Activated naive CD8-positive, alpha-beta T cell (primary cell): ENCODE data around the gene CFAP97D2.

Experiments
- H3K27ac Mint-ChIP-seq: one replicate; pipeline ENCODE4 v1.8.0; 2021; ENCODE audit warnings: mixed read lengths
- H3K27me3 Mint-ChIP-seq: one replicate; pipeline ENCODE4 v1.8.0; 2021; ENCODE audit warnings: mixed read lengths
- H3K36me3 Mint-ChIP-seq: one replicate; pipeline ENCODE4 v1.8.0; 2021; ENCODE audit warnings: mixed read lengths
- H3K4me1 Mint-ChIP-seq: one replicate; pipeline ENCODE4 v1.8.0; 2021; ENCODE audit warnings: low read depth, mixed read lengths
- H3K4me3 Mint-ChIP-seq: one replicate; pipeline ENCODE4 v1.8.0; 2021; ENCODE audit warnings: mild to moderate bottlenecking, mixed read lengths
- H3K9me3 Mint-ChIP-seq: one replicate; pipeline ENCODE4 v1.8.0; 2021; ENCODE audit warnings: low read depth, mixed read lengths

The CFAP97D2 gene

GRCh38 chr13:114140131-114140905 lies 38.7 kb upstream of the CFAP97D2 start:
- no peak overlapping the region for H3K27ac Mint-ChIP-seq
- H3K4me1 Mint-ChIP-seq: peaks cover 12% of the 10 kb centered on the region
- no peaks in the 10 kb centered on the region for H3K9me3 Mint-ChIP-seq
- no peaks in the 10 kb centered on the region for H3K36me3 Mint-ChIP-seq
- no peaks in the 10 kb centered on the region for H3K27me3 Mint-ChIP-seq
- H3K4me3 Mint-ChIP-seq: no peak overlapping the region

DNA sequence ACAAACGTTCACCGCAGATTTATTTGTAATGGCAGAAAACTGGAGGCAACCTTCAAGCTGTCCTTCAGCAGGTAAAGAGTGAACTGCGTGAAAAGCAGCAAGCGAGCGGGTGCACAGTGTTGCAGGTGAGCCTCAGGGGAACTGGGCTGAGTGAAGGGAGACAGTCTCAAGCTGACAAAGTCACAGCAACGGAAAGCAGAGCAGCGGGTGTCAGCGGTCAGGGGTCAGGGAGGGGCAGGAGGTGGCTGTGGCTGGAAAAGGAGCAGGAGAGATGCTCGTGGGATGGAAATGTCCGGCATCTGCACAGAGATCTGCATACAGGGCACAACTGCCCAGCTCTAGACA lies 38.2 kb upstream of the CFAP97D2 start:
- H3K27ac Mint-ChIP-seq: no peak overlapping the region

DNA sequence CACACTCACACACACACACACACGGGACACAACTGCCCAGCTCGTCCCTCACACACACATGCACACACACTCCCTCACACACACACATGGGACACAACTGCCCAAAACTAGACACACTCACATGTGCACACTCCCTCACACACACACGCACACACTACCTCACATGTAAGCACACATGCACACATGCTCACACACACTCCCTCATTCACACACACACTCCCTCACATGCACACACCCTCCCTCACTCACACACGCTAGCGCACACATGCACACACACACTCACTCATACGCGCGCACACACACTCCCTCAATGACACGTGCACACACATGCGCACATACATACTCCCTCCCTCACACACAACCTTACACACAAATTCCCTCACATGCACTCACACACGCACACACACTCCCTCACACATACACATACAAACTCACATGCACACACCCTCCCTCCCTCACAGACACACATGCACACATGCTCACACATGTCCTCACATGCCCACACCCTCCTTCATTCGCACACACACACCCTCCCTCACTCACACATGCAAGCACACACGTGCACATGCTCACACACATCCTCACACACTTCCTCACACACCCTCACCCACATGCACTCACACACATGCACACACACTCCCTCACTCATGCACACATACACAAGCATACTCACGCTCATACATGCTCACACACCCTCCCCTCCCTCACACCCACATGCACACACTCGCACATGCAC lies 37.6 kb upstream of the CFAP97D2 start:
- no peaks in the 10 kb centered on the region for H3K9me3 Mint-ChIP-seq
- no peaks in the 10 kb centered on the region for H3K27me3 Mint-ChIP-seq
- H3K4me1 Mint-ChIP-seq: peaks cover 20% of the 10 kb centered on the region
- H3K27ac Mint-ChIP-seq: no peak overlapping the region
- H3K4me3 Mint-ChIP-seq: no peak overlapping the region
- no peaks in the 10 kb centered on the region for H3K36me3 Mint-ChIP-seq

More for the DNA sequence above, 38.2 kb upstream of the CFAP97D2 start:
- H3K36me3 Mint-ChIP-seq: no peaks in the 10 kb centered on the region
- H3K9me3 Mint-ChIP-seq: no peaks in the 10 kb centered on the region
- H3K4me1 Mint-ChIP-seq: peaks cover 16% of the 10 kb centered on the region
- no peak overlapping the region for H3K4me3 Mint-ChIP-seq
- H3K27me3 Mint-ChIP-seq: no peaks in the 10 kb centered on the region

- Mint-ChIP-seq H3K4me1 (peaks cover 27% of the 10 kb centered on the region), H3K27me3 (no peaks in the 10 kb centered on the region), H3K9me3 (no peaks in the 10 kb centered on the region), H3K36me3 (no peaks in the 10 kb centered on the region), H3K27ac (no peak overlapping the region), H3K4me3 (no peak overlapping the region)
Observed at GRCh38 chr13:114142137-114142550, 36.9 kb upstream of the CFAP97D2 start.

DNA sequence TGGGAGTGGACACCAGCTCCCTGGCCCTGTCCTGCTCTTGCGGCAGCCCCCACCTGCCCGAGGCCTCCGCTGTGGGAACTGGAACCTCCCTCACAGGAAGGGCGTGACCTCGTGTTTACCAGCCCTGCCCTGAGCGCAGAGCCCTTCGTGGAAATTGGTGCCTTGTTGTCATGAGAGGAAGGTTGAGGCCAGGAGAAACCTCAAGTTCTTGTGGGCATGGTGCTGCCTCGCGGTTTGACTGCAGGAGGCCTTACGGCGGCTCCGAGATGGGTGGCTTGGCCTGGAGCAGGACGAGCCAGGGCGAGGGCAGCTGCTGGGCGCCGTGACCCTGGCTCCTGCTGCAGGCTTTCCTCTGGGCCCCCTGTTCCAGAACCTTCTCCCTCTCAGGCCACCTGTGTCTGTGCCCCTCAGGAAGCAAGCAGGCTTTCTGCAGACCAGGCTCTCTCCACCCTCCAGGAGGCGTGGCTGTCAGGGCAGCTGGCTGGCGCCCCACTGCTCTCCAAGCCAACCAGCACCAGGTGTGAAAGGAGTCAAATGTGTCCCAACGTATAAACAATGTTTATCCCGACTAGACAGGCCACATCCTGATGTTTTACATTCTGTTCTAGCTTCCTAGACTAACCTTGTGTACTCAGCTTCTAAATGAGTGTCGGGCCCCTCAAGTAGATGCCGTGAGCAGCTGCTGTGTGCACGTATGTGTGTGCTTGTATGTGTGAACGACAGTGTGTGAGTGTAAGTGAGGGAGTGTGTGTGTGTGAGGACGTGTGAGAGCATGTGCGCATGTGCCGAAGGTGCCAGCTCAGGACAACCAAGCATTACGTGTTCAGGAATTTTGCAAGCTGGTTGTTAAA lies 36.2 kb upstream of the CFAP97D2 start:
- peaks cover 29% of the 10 kb centered on the region for H3K4me1 Mint-ChIP-seq
- H3K9me3 Mint-ChIP-seq: no peaks in the 10 kb centered on the region
- peaks cover under 1% of the 10 kb centered on the region for H3K36me3 Mint-ChIP-seq
- no peaks in the 10 kb centered on the region for H3K27me3 Mint-ChIP-seq
- H3K27ac Mint-ChIP-seq: no peak overlapping the region
- no peak overlapping the region for H3K4me3 Mint-ChIP-seq

GRCh38 chr13:114143806-114144605 lies 35.1 kb upstream of the CFAP97D2 start:
- Mint-ChIP-seq H3K4me1 (peaks cover 39% of the 10 kb centered on the region), H3K4me3 (peak overlapping the region; percentile 54), H3K27me3 (no peaks in the 10 kb centered on the region), H3K27ac (no peak overlapping the region), H3K9me3 (no peaks in the 10 kb centered on the region), H3K36me3 (peaks cover 2% of the 10 kb centered on the region)

DNA sequence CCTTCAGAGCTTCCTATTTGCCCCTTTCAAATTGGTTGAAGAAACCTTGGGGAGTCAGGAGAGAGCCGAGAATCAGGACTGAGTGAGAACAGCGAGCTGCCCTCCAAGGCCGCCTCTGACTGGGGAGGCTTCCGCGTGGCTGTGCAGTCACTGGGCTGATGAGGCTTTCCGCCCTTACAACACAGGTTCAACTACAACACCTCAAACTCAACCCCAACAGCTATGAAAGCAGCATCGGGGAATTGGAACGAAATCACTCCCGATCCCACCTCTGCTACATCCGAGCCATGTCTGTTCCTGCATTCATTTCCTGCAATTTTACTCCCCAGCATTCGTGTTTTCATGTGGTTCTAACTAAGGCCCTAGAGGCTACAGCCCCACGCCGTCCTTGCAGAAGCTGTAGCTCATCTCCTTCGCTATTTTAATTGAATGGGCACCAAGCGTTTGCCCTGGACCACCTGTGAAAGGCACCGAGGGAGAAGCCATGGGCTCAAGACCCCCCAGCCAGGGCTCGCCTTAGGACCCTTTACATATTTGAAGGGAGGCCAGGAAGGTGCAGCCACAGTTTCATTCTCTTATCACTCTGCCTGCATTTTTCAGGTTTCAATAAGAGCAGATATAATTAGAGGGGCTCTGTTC lies 34.3 kb upstream of the CFAP97D2 start:
- H3K9me3 Mint-ChIP-seq: no peaks in the 10 kb centered on the region
- no peaks in the 10 kb centered on the region for H3K27me3 Mint-ChIP-seq
- H3K36me3 Mint-ChIP-seq: peaks cover 2% of the 10 kb centered on the region
- H3K4me1 Mint-ChIP-seq: peaks cover 46% of the 10 kb centered on the region
- H3K4me3 Mint-ChIP-seq: peak overlapping the region; percentile 12
- peak overlapping the region; percentile 94 for H3K27ac Mint-ChIP-seq

DNA sequence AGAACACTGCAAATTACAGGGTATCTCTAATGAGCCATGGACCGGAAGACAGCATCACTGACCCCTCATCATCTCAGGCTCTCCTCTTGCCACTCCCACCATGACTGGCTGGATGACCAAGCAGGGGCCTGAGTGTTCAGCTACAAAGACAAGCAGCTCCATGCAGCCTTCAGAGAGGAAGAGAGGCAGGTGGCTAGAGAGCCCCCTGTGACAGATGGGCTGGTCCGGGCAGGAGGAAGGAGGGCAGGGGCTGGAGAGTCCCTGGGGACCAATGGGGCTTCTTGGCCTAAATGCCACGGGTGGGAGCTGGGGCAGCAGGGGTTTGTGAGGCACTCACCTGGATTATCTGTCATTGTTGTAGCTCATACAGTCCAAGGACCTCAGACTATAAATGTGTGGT lies 33.8 kb upstream of the CFAP97D2 start:
- Mint-ChIP-seq H3K4me3 (peak overlapping the region; percentile 12), H3K27ac (peak overlapping the region; percentile 94), H3K9me3 (no peaks in the 10 kb centered on the region), H3K27me3 (no peaks in the 10 kb centered on the region), H3K4me1 (peaks cover 51% of the 10 kb centered on the region), H3K36me3 (peaks cover 2% of the 10 kb centered on the region)

GRCh38 chr13:114145722-114146121 lies 33.3 kb upstream of the CFAP97D2 start:
- Mint-ChIP-seq H3K4me1 (peaks cover 56% of the 10 kb centered on the region), H3K9me3 (no peaks in the 10 kb centered on the region), H3K4me3 (peak overlapping the region; percentile 22), H3K27me3 (no peaks in the 10 kb centered on the region), H3K36me3 (peaks cover 2% of the 10 kb centered on the region), H3K27ac (peak overlapping the region; percentile 94)

- Mint-ChIP-seq H3K9me3 (no peaks in the 10 kb centered on the region), H3K4me1 (peaks cover 60% of the 10 kb centered on the region), H3K4me3 (peak overlapping the region; percentile 22), H3K27ac (peak overlapping the region; percentile 94), H3K27me3 (no peaks in the 10 kb centered on the region), H3K36me3 (peaks cover 2% of the 10 kb centered on the region)
Observed at GRCh38 chr13:114146173-114146572, 32.9 kb upstream of the CFAP97D2 start.

- H3K27ac Mint-ChIP-seq: peak overlapping the region; percentile 94
- H3K4me3 Mint-ChIP-seq: peak overlapping the region; percentile 22
- peaks cover 2% of the 10 kb centered on the region for H3K36me3 Mint-ChIP-seq
- no peaks in the 10 kb centered on the region for H3K9me3 Mint-ChIP-seq
- H3K27me3 Mint-ChIP-seq: no peaks in the 10 kb centered on the region
- peaks cover 65% of the 10 kb centered on the region for H3K4me1 Mint-ChIP-seq
Observed at GRCh38 chr13:114146629-114147028, 32.4 kb upstream of the CFAP97D2 start.

- Mint-ChIP-seq H3K27me3 (no peaks in the 10 kb centered on the region), H3K36me3 (peaks cover 2% of the 10 kb centered on the region), H3K9me3 (no peaks in the 10 kb centered on the region), H3K27ac (peak overlapping the region; percentile 97), H3K4me1 (peaks cover 78% of the 10 kb centered on the region), H3K4me3 (peak overlapping the region; percentile 73)
Observed at GRCh38 chr13:114147803-114148520, 31.1 kb upstream of the CFAP97D2 start.

GRCh38 chr13:114148521-114148855 lies 30.6 kb upstream of the CFAP97D2 start:
- peak overlapping the region; percentile 97 for H3K27ac Mint-ChIP-seq
- H3K4me1 Mint-ChIP-seq: peaks cover 84% of the 10 kb centered on the region
- H3K4me3 Mint-ChIP-seq: peak overlapping the region; percentile 73
- H3K27me3 Mint-ChIP-seq: no peaks in the 10 kb centered on the region
- H3K9me3 Mint-ChIP-seq: peaks cover under 1% of the 10 kb centered on the region
- peaks cover 2% of the 10 kb centered on the region for H3K36me3 Mint-ChIP-seq
